K562 (cell line): ENCODE measurements around the gene DAO.

Experiments
- CTCF ChIP-seq, 3 experiments: IDR thresholded peaks in 2 of 3; conservative IDR thresholded peaks in 1 of 3; 2 replicates each; pipeline ENCODE4 v1.5.1; 2011 to 2012; ENCODE audit warnings: low read length in 3 of 3, mild to moderate bottlenecking in 3 of 3, control low read depth in 2 of 3, improper control_type of control experiment in 1 of 3, inconsistent platforms in 1 of 3, low read depth in 1 of 3, mixed read lengths in 1 of 3, moderate library complexity in 1 of 3; ENCODE audit not compliant: insufficient read depth in 2 of 3
- EZH2 ChIP-seq: IDR thresholded peaks from 2 replicates; pipeline ENCODE4 v1.6.1; 2012; ENCODE audit warnings: low read depth, mild to moderate bottlenecking, inconsistent platforms, low read length, borderline replicate concordance
- YY1 ChIP-seq, 3 experiments: IDR thresholded peaks; 2 replicates each; pipeline ENCODE4 v1.6.1; 2011; ENCODE audit warnings: low read length in 2 of 3, mild to moderate bottlenecking in 2 of 3, moderate library complexity in 2 of 3, borderline replicate concordance in 1 of 3, control low read depth in 1 of 3, low read depth in 1 of 3; ENCODE audit not compliant: insufficient read depth in 3 of 3, insufficient replicate concordance in 2 of 3, control insufficient read depth in 1 of 3, insufficient read length in 1 of 3; ENCODE audit errors: extremely low read depth in 1 of 3

GRCh38 chr12:108928695-108929094 is 48.8 kb downstream of the DAO start:
- TF ChIP-seq CTCF (IDR thresholded peaks at IDR 0.05 in 2 of 3, conservative IDR thresholded peaks at IDR 0.05 in 1 of 3; ENCODE audit: insufficient read depth in 2 of 3, low read depth in 1 of 3, low read length in 3 of 3): no peak
- TF ChIP-seq EZH2: no peak
- TF ChIP-seq YY1 (IDR thresholded peaks at IDR 0.05; ENCODE audit: borderline replicate concordance in 1 of 3, control insufficient read depth in 1 of 3, extremely low read depth in 1 of 3, insufficient read depth in 3 of 3, insufficient read length in 1 of 3, insufficient replicate concordance in 2 of 3, low read depth in 1 of 3, low read length in 2 of 3): no peak
